Smooth muscle cell (in vitro differentiated cells): Measurements from ENCODE around the gene KRT4. TPM values are rescaled to one million over a fixed set of nuclear protein-coding genes. Genes with fewer than 3 reads are reported as not detected.
A peak's percentile ranks its signal among the peaks of the same experiment; 100 is the strongest.

Experiments used
- DNase-seq: peaks from one replicate; lab custom pipeline; 2025; ENCODE audit not compliant: unreplicated experiment; lab: John Stamatoyannopoulos, UW
- H2AFZ ChIP-seq: fragments of 200-600 bp; sonication (generic); 2 replicates; pipeline ENCODE4 v1.6.0; 2016; ENCODE audit warnings: antibody characterized with exemption, low read depth, mild to moderate bottlenecking
- H3F3A ChIP-seq: fragments of 200-600 bp; sonication (generic); 2 replicates; pipeline ENCODE4 v1.6.0; 2017; ENCODE audit warnings: antibody characterized with exemption, low read depth
- H3K27ac ChIP-seq: fragments of 200-600 bp; sonication (generic); 2 replicates; pipeline ENCODE4 v1.5.1; 2016; ENCODE audit warnings: low read depth, mild to moderate bottlenecking
- H3K27me3 ChIP-seq: fragments of 200-600 bp; sonication (generic); 2 replicates; pipeline ENCODE4 v1.6.1; 2016; ENCODE audit warnings: low read depth, mild to moderate bottlenecking
- H3K36me3 ChIP-seq: fragments of 200-600 bp; sonication (generic); 2 replicates; pipeline ENCODE4 v1.5.1; 2016; ENCODE audit warnings: low read depth
- H3K4me1 ChIP-seq: fragments of 200-600 bp; sonication (generic); 2 replicates; pipeline ENCODE4 v1.5.1; 2016; ENCODE audit warnings: low read depth
- H3K4me2 ChIP-seq: fragments of 200-600 bp; sonication (generic); 2 replicates; pipeline ENCODE4 v1.6.0; 2016; ENCODE audit warnings: mild to moderate bottlenecking
- H3K4me3 ChIP-seq: fragments of 200-600 bp; sonication (generic); 2 replicates; pipeline ENCODE4 v1.5.1; 2016; ENCODE audit warnings: mild to moderate bottlenecking
- H3K79me2 ChIP-seq: fragments of 200-600 bp; sonication (generic); 2 replicates; pipeline ENCODE4 v1.6.0; 2016; ENCODE audit warnings: low read depth, mild to moderate bottlenecking
- H3K9ac ChIP-seq: fragments of 200-600 bp; sonication (generic); 2 replicates; pipeline ENCODE4 v1.6.0; 2016; ENCODE audit warnings: low read depth
- H3K9me3 ChIP-seq: fragments of 200-600 bp; sonication (generic); replicated peaks from 2 replicates; pipeline ENCODE4 v1.5.1; 2016; ENCODE audit warnings: low read depth
- H4K20me1 ChIP-seq: fragments of 200-600 bp; sonication (generic); 2 replicates; pipeline ENCODE4 v1.6.0; 2016; ENCODE audit warnings: low read depth
- WGBS: methylation state at CpG from one replicate; pipeline ENCODE4 v1.1.7; 2016; ENCODE audit warnings: low lambda C conversion rate; 5-methylcytosine and 5-hydroxymethylcytosine counted together
- polyA plus RNA-seq: library from polyadenylated mRNA; unstranded; fragments of >200 nt; fragmentation: Nextera tagmentation; extraction: Ambion mirVana; gene quantifications from 2 replicates; pipeline ENCODE4 v1.2.1, GENCODE V29; 2016
- total RNA-seq: library from RNA; depleted of rRNA; stranded (reverse); fragments of >200 nt; gene quantifications from 2 replicates; pipeline ENCODE4 v1.2.3, GENCODE V29; 2014
- TF ChIP-seq, protein P1 (sequence below): fragments of 200-600 bp; sonication (generic); IDR thresholded peaks from 2 replicates; pipeline ENCODE4 v1.5.1; 2017; ENCODE audit warnings: borderline replicate concordance, mild to moderate bottlenecking, antibody characterized with exemption; ENCODE audit not compliant: insufficient read depth, poor library complexity, severe bottlenecking

Gene KRT4
- total and polyA plus RNA-seq, 2 experiments from 2014 or later, result not detected

DNA sequence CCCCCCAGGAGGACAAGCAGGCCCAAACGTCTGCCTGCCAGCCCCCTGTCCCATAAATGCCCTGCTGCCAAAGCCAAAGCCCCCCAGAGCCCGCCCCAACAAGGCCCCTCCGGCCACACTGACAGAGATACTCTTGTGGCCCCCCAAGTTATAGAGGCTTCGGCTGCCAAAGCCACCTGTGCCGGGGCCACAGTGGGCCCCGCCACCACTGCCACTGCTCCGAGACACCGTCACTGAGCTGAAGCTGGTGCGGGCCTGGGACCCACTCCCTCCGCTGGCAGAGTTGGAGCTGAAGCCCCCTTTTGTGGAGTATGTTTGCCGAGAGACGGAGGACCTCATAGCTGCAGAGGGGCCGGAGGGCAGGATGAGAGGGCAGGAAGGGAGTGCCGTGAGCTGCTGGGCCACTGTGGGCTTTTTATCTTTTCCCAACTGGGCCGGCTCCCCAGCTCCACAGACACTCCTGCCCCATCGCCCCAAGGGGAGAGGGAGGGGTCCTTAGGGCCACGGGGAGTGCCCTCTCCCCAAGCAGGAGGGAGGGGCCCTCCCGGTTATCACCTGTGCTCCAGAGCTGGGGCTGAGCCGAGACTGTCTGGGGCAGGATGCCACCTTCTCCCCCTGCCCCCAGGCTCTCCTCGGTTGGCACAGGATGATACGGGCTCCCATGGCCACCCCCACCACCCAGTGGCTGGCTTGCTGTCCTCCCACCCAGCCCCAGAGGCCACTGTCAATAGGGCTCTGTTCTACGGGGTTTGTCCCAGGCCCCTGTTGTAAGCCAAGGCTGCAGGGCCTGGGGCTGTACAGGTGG is 20.2 kb upstream of the KRT4 start, which contains the start of gene KRT79:
Gene KRT79 (minus strand): TSS at position 390 of the 805 bp plus-strand sequence. CDS start 51 bp downstream, at position 339.
- TF ChIP-seq, protein P1, sequence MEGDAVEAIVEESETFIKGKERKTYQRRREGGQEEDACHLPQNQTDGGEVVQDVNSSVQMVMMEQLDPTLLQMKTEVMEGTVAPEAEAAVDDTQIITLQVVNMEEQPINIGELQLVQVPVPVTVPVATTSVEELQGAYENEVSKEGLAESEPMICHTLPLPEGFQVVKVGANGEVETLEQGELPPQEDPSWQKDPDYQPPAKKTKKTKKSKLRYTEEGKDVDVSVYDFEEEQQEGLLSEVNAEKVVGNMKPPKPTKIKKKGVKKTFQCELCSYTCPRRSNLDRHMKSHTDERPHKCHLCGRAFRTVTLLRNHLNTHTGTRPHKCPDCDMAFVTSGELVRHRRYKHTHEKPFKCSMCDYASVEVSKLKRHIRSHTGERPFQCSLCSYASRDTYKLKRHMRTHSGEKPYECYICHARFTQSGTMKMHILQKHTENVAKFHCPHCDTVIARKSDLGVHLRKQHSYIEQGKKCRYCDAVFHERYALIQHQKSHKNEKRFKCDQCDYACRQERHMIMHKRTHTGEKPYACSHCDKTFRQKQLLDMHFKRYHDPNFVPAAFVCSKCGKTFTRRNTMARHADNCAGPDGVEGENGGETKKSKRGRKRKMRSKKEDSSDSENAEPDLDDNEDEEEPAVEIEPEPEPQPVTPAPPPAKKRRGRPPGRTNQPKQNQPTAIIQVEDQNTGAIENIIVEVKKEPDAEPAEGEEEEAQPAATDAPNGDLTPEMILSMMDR, result no peak
- H3K9me3 ChIP-seq, result no peaks in the 10 kb centered on the region
- H4K20me1 ChIP-seq, result no peaks in the 10 kb centered on the region
- H3K27me3 ChIP-seq, result no peaks in the 10 kb centered on the region
- H3K79me2 ChIP-seq, result no peaks in the 10 kb centered on the region
- H3K36me3 ChIP-seq, result no peaks in the 10 kb centered on the region
- H3K27ac ChIP-seq, result peak within 1 kb of the TSS; percentile 97
- no peak within 1 kb of the TSS for H2AFZ ChIP-seq
- peaks cover 4% of the 10 kb centered on the region for H3F3A ChIP-seq
- H3K4me1 ChIP-seq, result peaks cover 16% of the 10 kb centered on the region
- no peak within 1 kb of the TSS for H3K4me2 ChIP-seq
- 94% methylated on average over 22 of the region's 22 CpGs for WGBS
- DNase-seq, result no peak
- peak within 1 kb of the TSS; percentile 67 for H3K9ac ChIP-seq
- H3K4me3 ChIP-seq, result no peak within 1 kb of the TSS

DNA sequence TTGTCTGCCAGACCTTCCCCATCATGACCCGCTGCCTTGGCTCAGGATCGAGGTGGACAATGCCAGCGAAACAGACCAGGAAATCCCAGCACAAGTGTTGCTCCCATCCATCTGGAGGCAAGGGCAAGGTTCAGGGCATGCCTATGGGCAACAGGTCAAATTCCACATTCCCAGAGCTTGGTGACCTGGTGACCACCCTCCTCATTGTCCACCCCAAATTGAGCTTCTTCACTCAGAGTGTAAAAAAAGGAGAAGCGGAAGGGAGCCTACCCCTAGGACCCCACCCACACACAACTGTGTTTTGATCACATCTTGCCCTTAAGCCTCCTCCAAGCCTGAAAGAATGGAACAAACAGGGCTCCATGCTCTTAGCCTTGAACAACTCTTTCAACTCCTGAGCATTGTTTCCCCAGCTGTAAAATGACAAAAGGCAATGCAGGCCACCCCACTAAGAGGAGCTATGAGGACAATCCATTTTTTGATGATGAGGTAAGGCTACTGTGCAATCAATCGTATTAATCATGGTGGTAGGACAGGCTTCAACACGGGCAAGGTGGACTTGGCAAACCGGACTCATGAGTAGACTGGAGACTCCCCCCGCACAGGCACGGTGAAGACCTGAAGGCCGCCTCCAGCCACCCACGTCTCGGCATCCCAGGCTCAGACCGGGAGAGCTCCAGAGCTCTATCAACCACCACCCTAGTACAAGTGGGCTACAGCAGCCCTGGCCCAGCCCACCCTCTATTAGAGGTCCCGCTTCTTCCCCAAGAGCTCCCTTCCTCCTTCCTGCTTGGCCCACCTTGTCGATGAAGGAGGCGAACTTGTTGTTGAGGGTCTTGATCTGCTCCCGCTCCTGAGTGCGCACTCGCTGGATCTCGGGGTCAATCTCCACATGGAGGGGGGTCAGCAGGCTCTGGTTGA is 19.3 kb upstream of the KRT4 start:
- H2AFZ ChIP-seq, result no peak overlapping the region
- no peak for DNase-seq
- H3K4me1 ChIP-seq, result peaks cover 22% of the 10 kb centered on the region
- no peak overlapping the region for H3K9ac ChIP-seq
- H3K27ac ChIP-seq, result no peak overlapping the region
- H4K20me1 ChIP-seq, result no peaks in the 10 kb centered on the region
- TF ChIP-seq, protein P1, result no peak
- H3K9me3 ChIP-seq, result no peaks in the 10 kb centered on the region
- H3K4me3 ChIP-seq, result no peak overlapping the region
- H3K4me2 ChIP-seq, result no peak overlapping the region
- 92% methylated on average over 20 of the region's 20 CpGs for WGBS
- no peaks in the 10 kb centered on the region for H3K79me2 ChIP-seq
- H3K27me3 ChIP-seq, result no peaks in the 10 kb centered on the region
- H3F3A ChIP-seq, result peaks cover 4% of the 10 kb centered on the region
- no peaks in the 10 kb centered on the region for H3K36me3 ChIP-seq

GRCh38 chr12:52832451-52832850 is 18.5 kb upstream of the KRT4 start:
- Histone ChIP-seq H3K9me3 (no peaks in the 10 kb centered on the region), H3K9ac (no peak overlapping the region), H3K27me3 (no peaks in the 10 kb centered on the region), H3K27ac (no peak overlapping the region), H2AFZ (no peak overlapping the region), H3K36me3 (no peaks in the 10 kb centered on the region), H3K4me2 (no peak overlapping the region), H3K79me2 (no peaks in the 10 kb centered on the region), H3K4me1 (peaks cover 18% of the 10 kb centered on the region), H3F3A (peaks cover 12% of the 10 kb centered on the region), H3K4me3 (no peak overlapping the region), H4K20me1 (no peaks in the 10 kb centered on the region)
- WGBS, result 84% methylated on average over 3 of the region's 3 CpGs
- TF ChIP-seq, protein P1, result no peak
- no peak for DNase-seq
